ENCODE data around the gene CHD8. TPM values are rescaled to one million over a fixed set of nuclear protein-coding genes. Genes with fewer than 3 reads are reported as not detected.

CHD8 gene
- total RNA-seq, 1 experiment from 2014 or later = 41.0 TPM

DNA sequence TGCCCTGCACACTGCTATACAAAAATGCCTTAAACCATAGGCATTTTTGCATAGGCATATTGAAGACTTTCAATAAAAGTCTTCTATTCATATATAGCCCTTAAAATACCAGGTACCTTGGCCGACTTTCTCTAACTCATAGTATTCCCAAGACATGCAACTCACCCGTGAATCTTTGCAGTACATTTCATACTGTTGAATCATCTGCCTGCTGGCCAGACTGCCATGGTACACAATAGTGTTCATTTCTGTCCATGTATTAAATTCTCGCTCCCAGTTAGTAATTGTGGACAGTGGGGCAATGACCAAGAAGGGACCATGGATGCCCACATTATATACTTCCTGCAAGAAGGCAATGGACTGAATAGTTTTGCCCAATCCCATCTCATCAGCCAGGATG lies 47.8 kb downstream of the CHD8 start:
- no peak overlapping the region for H3K27ac ChIP-seq
- H3K27me3 ChIP-seq (replicated peaks) = no peaks in the 10 kb centered on the region
- H3K4me1 ChIP-seq (replicated peaks) = no peaks in the 10 kb centered on the region
- peak in 1 of 2 experiments; percentile 6 for DNase-seq (ENCODE audit: low read depth in 1 of 2, low spot score in 2 of 2)
- no peak overlapping the region for H3K4me3 ChIP-seq
- no peaks in the 10 kb centered on the region for H3K9me3 ChIP-seq (replicated peaks)
- peaks cover 97% of the 10 kb centered on the region for H3K36me3 ChIP-seq

- Histone ChIP-seq H3K27me3 (replicated peaks) (no peaks in the 10 kb centered on the region), H3K4me1 (replicated peaks) (no peaks in the 10 kb centered on the region), H3K27ac (no peak overlapping the region), H3K4me3 (no peak overlapping the region), H3K9me3 (replicated peaks) (no peaks in the 10 kb centered on the region), H3K36me3 (peaks cover 98% of the 10 kb centered on the region)
- DNase-seq (ENCODE audit: low read depth in 1 of 2, low spot score in 2 of 2) = no peak
These were observed 49.7 kb downstream of the CHD8 start for GRCh38 chr14:21406213-21406612.

DNA sequence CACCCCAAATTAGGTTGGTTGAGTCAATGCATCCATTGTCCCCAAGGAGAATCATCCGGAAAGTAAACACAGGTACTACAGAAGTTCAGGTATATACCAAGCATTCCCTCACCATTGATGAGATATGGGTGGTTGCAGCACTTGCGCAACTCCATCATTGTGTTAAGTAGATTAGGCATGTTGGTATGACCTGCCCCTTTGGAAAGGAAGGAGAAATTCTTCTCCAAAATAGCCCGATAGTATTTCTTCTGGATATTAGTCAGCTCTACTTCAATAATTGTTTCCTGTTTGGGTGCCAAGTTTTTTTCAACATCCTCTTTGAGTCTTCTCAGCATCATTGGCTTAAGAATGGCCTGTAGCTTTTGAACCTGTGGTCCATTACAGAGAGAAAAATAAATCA lies 50.8 kb downstream of the CHD8 start:
- no peak for DNase-seq (ENCODE audit: low read depth in 1 of 2, low spot score in 2 of 2)
- peaks cover 98% of the 10 kb centered on the region for H3K36me3 ChIP-seq
- H3K4me1 ChIP-seq (replicated peaks) = no peaks in the 10 kb centered on the region
- H3K4me3 ChIP-seq = no peak overlapping the region
- H3K9me3 ChIP-seq (replicated peaks) = no peaks in the 10 kb centered on the region
- H3K27ac ChIP-seq = no peak overlapping the region
- H3K27me3 ChIP-seq (replicated peaks) = no peaks in the 10 kb centered on the region

DNA sequence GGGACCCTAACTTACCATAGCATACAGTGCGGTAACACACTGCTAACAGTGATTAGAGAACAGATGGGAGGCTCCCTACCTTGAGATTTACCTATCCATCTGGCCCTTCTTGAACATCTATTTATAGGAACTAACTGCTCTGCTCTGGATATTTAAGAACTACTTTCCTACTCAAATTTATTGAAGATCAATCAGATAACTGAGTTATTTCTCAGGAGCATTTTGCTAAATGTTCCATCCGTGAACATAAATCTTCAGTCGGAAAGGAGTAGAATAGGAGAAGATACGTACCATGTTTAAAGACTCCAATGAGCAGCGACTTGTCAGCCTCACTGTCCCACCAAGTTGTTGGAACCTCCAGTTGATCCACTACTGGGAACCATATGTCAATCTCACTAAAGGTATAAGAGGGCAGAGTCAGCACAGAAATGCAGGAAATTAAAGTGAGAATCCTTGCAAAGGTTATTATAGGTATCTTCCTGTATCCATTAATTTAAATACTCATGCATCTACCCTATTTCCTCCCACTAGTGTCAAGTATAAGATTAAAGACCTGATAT lies 56.5 kb downstream of the CHD8 start:
- Histone ChIP-seq H3K4me3 (no peak overlapping the region), H3K27me3 (replicated peaks) (no peaks in the 10 kb centered on the region), H3K27ac (no peak overlapping the region), H3K9me3 (replicated peaks) (no peaks in the 10 kb centered on the region), H3K36me3 (peaks cover 93% of the 10 kb centered on the region), H3K4me1 (replicated peaks) (no peaks in the 10 kb centered on the region)
- DNase-seq (ENCODE audit: low read depth in 1 of 2, low spot score in 2 of 2) = no peak

DNA sequence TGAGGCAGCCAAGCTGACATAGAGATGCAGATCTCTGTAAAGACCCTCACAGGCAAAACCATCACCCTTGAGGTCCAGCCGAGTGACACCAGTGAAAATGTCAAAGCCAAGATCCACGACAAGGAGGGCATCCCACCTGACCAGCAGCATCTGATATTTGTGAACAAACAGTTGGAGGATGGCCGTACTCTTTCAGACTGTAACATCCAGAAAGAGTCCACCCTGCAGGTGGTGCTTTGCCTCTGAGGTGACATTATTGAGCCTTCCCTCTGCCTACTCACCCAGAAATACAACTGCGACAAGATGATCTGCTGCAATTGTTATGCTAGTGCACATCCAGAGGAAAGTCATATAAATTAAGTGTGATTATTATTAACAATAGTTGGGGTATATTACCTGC lies 57.0 kb downstream of the CHD8 start:
- Histone ChIP-seq H3K4me3 (no peak overlapping the region), H3K4me1 (replicated peaks) (no peaks in the 10 kb centered on the region), H3K27ac (no peak overlapping the region), H3K36me3 (peaks cover 95% of the 10 kb centered on the region), H3K9me3 (replicated peaks) (no peaks in the 10 kb centered on the region), H3K27me3 (replicated peaks) (no peaks in the 10 kb centered on the region)
- DNase-seq (ENCODE audit: low read depth in 1 of 2, low spot score in 2 of 2) = no peak

DNA sequence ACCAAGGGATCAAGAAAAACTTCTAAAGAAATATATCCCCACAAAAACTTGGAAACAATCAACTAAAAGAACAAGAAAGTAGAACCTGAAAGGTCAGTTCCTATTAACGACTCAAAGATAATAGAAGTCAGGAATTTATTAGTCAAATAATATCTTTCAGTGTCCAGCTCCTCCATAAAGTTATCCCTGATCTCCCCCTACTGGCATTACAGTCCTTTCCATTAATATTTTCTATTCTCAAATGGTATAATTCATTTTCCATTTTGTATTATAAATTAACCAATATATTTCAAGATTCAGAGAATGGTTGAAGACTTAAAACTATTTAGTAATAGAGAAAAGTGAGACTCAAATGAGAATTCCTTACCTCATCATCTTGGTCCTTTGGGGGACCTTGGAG lies 60.5 kb downstream of the CHD8 start:
- H3K36me3 ChIP-seq = peaks cover 93% of the 10 kb centered on the region

DNA sequence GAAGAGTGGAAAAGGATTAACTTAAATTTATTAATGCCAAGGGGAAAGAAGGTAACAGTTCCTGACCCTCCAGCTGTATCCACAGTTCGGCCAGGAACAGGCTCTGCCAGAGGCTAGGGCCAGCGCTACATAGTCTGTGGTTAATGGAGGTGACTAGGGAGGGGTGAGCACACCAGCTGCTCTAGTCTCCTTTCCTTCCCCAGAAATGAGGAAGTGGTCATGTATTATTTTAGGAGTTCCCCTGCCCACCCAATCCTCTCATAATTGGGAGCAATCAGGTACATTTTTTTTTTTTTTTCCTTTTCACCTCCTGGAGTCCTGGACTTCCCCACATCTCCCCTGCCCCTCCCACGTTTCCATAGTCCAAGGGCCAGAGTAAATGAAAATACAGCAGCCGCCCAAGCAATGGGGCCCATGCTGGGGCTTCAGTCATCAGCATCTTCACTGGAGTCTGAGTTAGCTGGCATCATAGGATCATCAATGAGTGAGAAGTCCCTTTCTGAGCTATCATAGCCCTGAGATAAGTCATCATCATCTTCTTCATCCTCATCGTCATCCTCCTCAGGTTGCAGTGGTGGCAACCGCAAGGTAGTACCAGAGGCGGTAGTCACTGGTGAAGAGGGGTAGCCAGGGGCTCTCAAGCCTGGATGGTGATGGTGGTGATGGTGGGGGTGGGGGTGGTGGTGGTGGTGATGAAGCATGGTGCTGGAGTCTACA lies 70.6 kb downstream of the CHD8 start:
- peaks cover 14% of the 10 kb centered on the region for H3K4me1 ChIP-seq (replicated peaks)
- H3K9me3 ChIP-seq (replicated peaks) = no peaks in the 10 kb centered on the region
- peaks cover 56% of the 10 kb centered on the region for H3K36me3 ChIP-seq
- H3K4me3 ChIP-seq = no peak overlapping the region
- H3K27ac ChIP-seq = no peak overlapping the region
- DNase-seq (ENCODE audit: low read depth in 1 of 2, low spot score in 2 of 2) = no peak
- no peaks in the 10 kb centered on the region for H3K27me3 ChIP-seq (replicated peaks)

More for the DNA sequence above, 60.5 kb downstream of the CHD8 start:
- Histone ChIP-seq H3K4me3 (no peak overlapping the region), H3K9me3 (replicated peaks) (no peaks in the 10 kb centered on the region), H3K4me1 (replicated peaks) (no peaks in the 10 kb centered on the region), H3K27ac (no peak overlapping the region), H3K27me3 (replicated peaks) (no peaks in the 10 kb centered on the region)
- DNase-seq (ENCODE audit: low read depth in 1 of 2, low spot score in 2 of 2) = no peak

- Histone ChIP-seq H3K27ac (peak overlapping the region; percentile 94), H3K4me1 (replicated peaks) (peaks cover 14% of the 10 kb centered on the region), H3K36me3 (peaks cover 47% of the 10 kb centered on the region), H3K27me3 (replicated peaks) (no peaks in the 10 kb centered on the region), H3K4me3 (peak overlapping the region; percentile 60), H3K9me3 (replicated peaks) (no peaks in the 10 kb centered on the region)
- no peak for DNase-seq (ENCODE audit: low read depth in 1 of 2, low spot score in 2 of 2)
These were observed 71.5 kb downstream of the CHD8 start for GRCh38 chr14:21384494-21384851.

DNA sequence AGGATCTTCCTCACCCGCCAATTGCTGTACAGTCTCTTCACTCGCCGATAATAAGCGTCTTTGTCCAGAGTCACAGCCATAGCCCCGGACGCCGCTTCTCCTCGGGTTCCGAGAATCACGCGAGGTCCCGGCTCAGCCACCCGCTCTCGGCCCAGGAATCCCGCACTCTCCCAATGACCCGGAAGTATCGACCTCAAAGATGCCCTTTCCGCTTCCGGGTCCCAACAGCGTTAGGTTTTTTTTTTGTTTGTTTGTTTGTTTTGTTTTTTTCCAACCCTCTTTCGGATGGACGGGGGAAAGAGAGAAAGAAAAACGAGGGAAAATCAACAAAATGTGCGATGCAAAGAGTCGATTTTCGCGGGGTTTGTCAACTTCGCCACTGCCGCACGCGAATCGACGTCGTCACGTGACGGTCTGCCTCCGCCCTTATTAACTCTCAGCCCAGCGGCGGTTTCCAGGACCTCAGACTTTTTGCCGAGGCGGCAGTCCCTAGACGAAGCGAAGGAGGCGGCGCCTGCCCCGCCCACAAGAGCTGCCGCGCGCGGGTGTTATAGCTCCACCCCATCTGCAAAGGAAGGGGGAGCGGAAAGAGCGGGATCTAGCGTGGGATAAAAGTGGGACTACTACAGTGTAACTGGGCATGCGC lies 72.0 kb downstream of the CHD8 start, which contains the start of gene SUPT16H:
Gene SUPT16H, minus strand, starts transcription at position 172 of the 646 bp plus-strand sequence. Its CDS starts 92 bp downstream, at position 80.
- Histone ChIP-seq H3K27ac (peak within 1 kb of the TSS; percentile 94), H3K4me1 (replicated peaks) (peaks cover 14% of the 10 kb centered on the region), H3K9me3 (replicated peaks) (no peaks in the 10 kb centered on the region), H3K27me3 (replicated peaks) (no peaks in the 10 kb centered on the region), H3K4me3 (peak within 1 kb of the TSS; percentile 60), H3K36me3 (peaks cover 43% of the 10 kb centered on the region)
- DNase-seq (ENCODE audit: low read depth in 1 of 2, low spot score in 2 of 2) = peak; percentile 97 to 98

- Histone ChIP-seq H3K4me3 (peak overlapping the region; percentile 60), H3K27me3 (replicated peaks) (no peaks in the 10 kb centered on the region), H3K36me3 (peaks cover 39% of the 10 kb centered on the region), H3K4me1 (replicated peaks) (peaks cover 14% of the 10 kb centered on the region), H3K27ac (peak overlapping the region; percentile 94), H3K9me3 (replicated peaks) (no peaks in the 10 kb centered on the region)
- DNase-seq (ENCODE audit: low read depth in 1 of 2, low spot score in 2 of 2) = peak; percentile 63 to 66
These were observed 72.8 kb downstream of the CHD8 start for GRCh38 chr14:21382886-21383847.

GRCh38 chr14:21382095-21382494 lies 73.8 kb downstream of the CHD8 start:
- DNase-seq (ENCODE audit: low read depth in 1 of 2, low spot score in 2 of 2) = no peak
- H3K27me3 ChIP-seq (replicated peaks) = no peaks in the 10 kb centered on the region
- H3K36me3 ChIP-seq = peaks cover 41% of the 10 kb centered on the region
- peak overlapping the region; percentile 60; the same call in 1 of the 2 replicates for H3K4me3 ChIP-seq
- no peak overlapping the region for H3K27ac ChIP-seq
- no peaks in the 10 kb centered on the region for H3K9me3 ChIP-seq (replicated peaks)
- H3K4me1 ChIP-seq (replicated peaks) = peaks cover 14% of the 10 kb centered on the region

DNA sequence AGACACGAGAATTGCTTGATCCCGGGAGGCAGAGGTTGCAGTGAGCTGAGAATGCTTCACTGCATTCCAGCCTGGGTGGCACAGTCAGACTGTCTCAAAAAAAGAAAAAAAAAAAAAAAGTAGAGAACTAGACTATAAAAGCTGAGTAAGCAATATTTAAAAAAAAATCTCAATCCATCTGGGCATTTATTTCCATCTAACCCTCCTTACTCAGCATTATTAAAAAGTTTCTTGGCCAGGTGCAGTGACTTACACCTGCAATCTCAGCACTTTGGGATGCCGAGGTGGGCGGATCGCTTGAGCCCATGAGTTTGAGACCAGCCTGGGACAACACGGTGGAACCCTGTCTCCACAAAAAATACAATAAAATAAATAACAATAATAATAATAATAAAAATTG lies 76.6 kb downstream of the CHD8 start:
- no peak overlapping the region for H3K4me3 ChIP-seq
- peaks cover 8% of the 10 kb centered on the region for H3K4me1 ChIP-seq (replicated peaks)
- no peak for DNase-seq (ENCODE audit: low read depth in 1 of 2, low spot score in 2 of 2)
- no peaks in the 10 kb centered on the region for H3K27me3 ChIP-seq (replicated peaks)
- H3K9me3 ChIP-seq (replicated peaks) = no peaks in the 10 kb centered on the region
- H3K27ac ChIP-seq = no peak overlapping the region
- H3K36me3 ChIP-seq = peaks cover 40% of the 10 kb centered on the region

GRCh38 chr14:21373980-21374379 lies 81.9 kb downstream of the CHD8 start:
- Histone ChIP-seq H3K27me3 (replicated peaks) (no peaks in the 10 kb centered on the region), H3K4me1 (replicated peaks) (no peaks in the 10 kb centered on the region), H3K9me3 (replicated peaks) (no peaks in the 10 kb centered on the region), H3K36me3 (peaks cover 73% of the 10 kb centered on the region), H3K4me3 (no peak overlapping the region), H3K27ac (no peak overlapping the region)
- DNase-seq (ENCODE audit: low read depth in 1 of 2, low spot score in 2 of 2) = no peak

Measured in SJSA1 (cell line).